Measurements from ENCODE around the gene HMGA1.

HMGA1 gene

GRCh38 chr6:34236443-34237315 is at the start of gene HMGA1:
Gene HMGA1 (plus strand): TSS chr6:34236873. CDS start chr6:34240781, 3,908 bp downstream.
- Mint-ChIP-seq H3K4me3 (peak within 1 kb of the TSS; percentile 85), H3K36me3 (ENCODE audit: low read depth) (peaks cover 16% of the 10 kb centered on the region), H3K27me3 (ENCODE audit: low read depth, poor library complexity) (no peaks in the 10 kb centered on the region), H3K9me3 (no peaks in the 10 kb centered on the region), H3K4me1 (peaks cover 60% of the 10 kb centered on the region), H3K27ac (peak within 1 kb of the TSS; percentile 99)
- TF ChIP-seq, protein P1, sequence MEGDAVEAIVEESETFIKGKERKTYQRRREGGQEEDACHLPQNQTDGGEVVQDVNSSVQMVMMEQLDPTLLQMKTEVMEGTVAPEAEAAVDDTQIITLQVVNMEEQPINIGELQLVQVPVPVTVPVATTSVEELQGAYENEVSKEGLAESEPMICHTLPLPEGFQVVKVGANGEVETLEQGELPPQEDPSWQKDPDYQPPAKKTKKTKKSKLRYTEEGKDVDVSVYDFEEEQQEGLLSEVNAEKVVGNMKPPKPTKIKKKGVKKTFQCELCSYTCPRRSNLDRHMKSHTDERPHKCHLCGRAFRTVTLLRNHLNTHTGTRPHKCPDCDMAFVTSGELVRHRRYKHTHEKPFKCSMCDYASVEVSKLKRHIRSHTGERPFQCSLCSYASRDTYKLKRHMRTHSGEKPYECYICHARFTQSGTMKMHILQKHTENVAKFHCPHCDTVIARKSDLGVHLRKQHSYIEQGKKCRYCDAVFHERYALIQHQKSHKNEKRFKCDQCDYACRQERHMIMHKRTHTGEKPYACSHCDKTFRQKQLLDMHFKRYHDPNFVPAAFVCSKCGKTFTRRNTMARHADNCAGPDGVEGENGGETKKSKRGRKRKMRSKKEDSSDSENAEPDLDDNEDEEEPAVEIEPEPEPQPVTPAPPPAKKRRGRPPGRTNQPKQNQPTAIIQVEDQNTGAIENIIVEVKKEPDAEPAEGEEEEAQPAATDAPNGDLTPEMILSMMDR (IDR thresholded peaks at IDR 0.05), result no peak
- peak; percentile 93 for DNase-seq

GRCh38 chr6:34189806-34190503 is 46.7 kb upstream of the HMGA1 start:
- Mint-ChIP-seq H3K27me3 (ENCODE audit: low read depth, poor library complexity) (peaks cover 15% of the 10 kb centered on the region), H3K36me3 (ENCODE audit: low read depth) (no peaks in the 10 kb centered on the region), H3K4me3 (no peak overlapping the region), H3K4me1 (no peaks in the 10 kb centered on the region), H3K27ac (no peak overlapping the region), H3K9me3 (no peaks in the 10 kb centered on the region)
- no peak for DNase-seq
- TF ChIP-seq, protein P1 (IDR thresholded peaks at IDR 0.05), result no peak

- Mint-ChIP-seq H3K27me3 (ENCODE audit: low read depth, poor library complexity) (peaks cover 22% of the 10 kb centered on the region), H3K36me3 (ENCODE audit: low read depth) (no peaks in the 10 kb centered on the region), H3K27ac (no peak overlapping the region), H3K4me3 (no peak overlapping the region), H3K4me1 (no peaks in the 10 kb centered on the region), H3K9me3 (no peaks in the 10 kb centered on the region)
- no peak for DNase-seq
- TF ChIP-seq, protein P1 (IDR thresholded peaks at IDR 0.05), result no peak
Measured at GRCh38 chr6:34190504-34191122, 46.1 kb upstream of the HMGA1 start.

GRCh38 chr6:34194772-34195171 is 41.9 kb upstream of the HMGA1 start:
- H3K27ac Mint-ChIP-seq, result no peak overlapping the region
- H3K36me3 Mint-ChIP-seq (ENCODE audit: low read depth), result no peaks in the 10 kb centered on the region
- H3K27me3 Mint-ChIP-seq (ENCODE audit: low read depth, poor library complexity), result peaks cover 28% of the 10 kb centered on the region
- TF ChIP-seq, protein P1 (IDR thresholded peaks at IDR 0.05), result no peak
- H3K9me3 Mint-ChIP-seq, result no peaks in the 10 kb centered on the region
- no peak for DNase-seq
- H3K4me1 Mint-ChIP-seq, result peaks cover 4% of the 10 kb centered on the region
- H3K4me3 Mint-ChIP-seq, result no peak overlapping the region

- Mint-ChIP-seq H3K27ac (no peak overlapping the region), H3K36me3 (ENCODE audit: low read depth) (no peaks in the 10 kb centered on the region), H3K4me3 (no peak overlapping the region), H3K27me3 (ENCODE audit: low read depth, poor library complexity) (peaks cover 34% of the 10 kb centered on the region), H3K9me3 (peaks cover 3% of the 10 kb centered on the region), H3K4me1 (peaks cover 4% of the 10 kb centered on the region)
- TF ChIP-seq, protein P1 (IDR thresholded peaks at IDR 0.05), result no peak
- no peak for DNase-seq
Measured at GRCh38 chr6:34195726-34196115, 41.0 kb upstream of the HMGA1 start.

All from nephron progenitor cell (in vitro differentiated cells).